Kidney epithelial cell (primary cell): ENCODE results near the gene DPYD. TPM values are rescaled to one million over a fixed set of nuclear protein-coding genes. Genes with fewer than 3 reads are reported as not detected.

Experiments
- DNase-seq: peaks from one replicate; pipeline ENCODE4 v3.0.0-alpha.2; 2010; ENCODE audit warnings: low read depth
- H3K27me3 ChIP-seq: 2 replicates; pipeline ENCODE4 v1.6.0; 2011; ENCODE audit warnings: low read length; ENCODE audit not compliant: control insufficient read depth, insufficient read depth
- H3K36me3 ChIP-seq: 2 replicates; pipeline ENCODE4 v1.5.1; 2011; ENCODE audit warnings: low read length; ENCODE audit not compliant: control insufficient read depth, insufficient read depth
- H3K4me3 ChIP-seq: 2 replicates; pipeline ENCODE4 v1.5.1; 2011; ENCODE audit warnings: low read depth, mild to moderate bottlenecking, control low read depth, low read length
- total RNA-seq: library from RNA; depleted of rRNA; stranded (reverse); fragments of >200 nt; gene quantifications from 2 replicates; pipeline ENCODE4 v1.2.3, GENCODE V29; 2015
- TF ChIP-seq, protein P1 (sequence below): IDR thresholded peaks from 2 replicates; pipeline ENCODE4 v1.5.1; 2011; ENCODE audit warnings: mild to moderate bottlenecking, moderate library complexity, low read length, control low read depth, inconsistent platforms; ENCODE audit not compliant: insufficient read depth, poor library complexity, severe bottlenecking

The DPYD gene
- total RNA-seq, 1 donor from 2014 or later: 1.6 TPM

GRCh38 chr1:97332716-97333115, 588.1 kb downstream of the DPYD start:
- H3K4me3 ChIP-seq: no peak overlapping the region
- DNase-seq: no peak
- TF ChIP-seq, protein P1, sequence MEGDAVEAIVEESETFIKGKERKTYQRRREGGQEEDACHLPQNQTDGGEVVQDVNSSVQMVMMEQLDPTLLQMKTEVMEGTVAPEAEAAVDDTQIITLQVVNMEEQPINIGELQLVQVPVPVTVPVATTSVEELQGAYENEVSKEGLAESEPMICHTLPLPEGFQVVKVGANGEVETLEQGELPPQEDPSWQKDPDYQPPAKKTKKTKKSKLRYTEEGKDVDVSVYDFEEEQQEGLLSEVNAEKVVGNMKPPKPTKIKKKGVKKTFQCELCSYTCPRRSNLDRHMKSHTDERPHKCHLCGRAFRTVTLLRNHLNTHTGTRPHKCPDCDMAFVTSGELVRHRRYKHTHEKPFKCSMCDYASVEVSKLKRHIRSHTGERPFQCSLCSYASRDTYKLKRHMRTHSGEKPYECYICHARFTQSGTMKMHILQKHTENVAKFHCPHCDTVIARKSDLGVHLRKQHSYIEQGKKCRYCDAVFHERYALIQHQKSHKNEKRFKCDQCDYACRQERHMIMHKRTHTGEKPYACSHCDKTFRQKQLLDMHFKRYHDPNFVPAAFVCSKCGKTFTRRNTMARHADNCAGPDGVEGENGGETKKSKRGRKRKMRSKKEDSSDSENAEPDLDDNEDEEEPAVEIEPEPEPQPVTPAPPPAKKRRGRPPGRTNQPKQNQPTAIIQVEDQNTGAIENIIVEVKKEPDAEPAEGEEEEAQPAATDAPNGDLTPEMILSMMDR: no peak
- no peaks in the 10 kb centered on the region for H3K36me3 ChIP-seq
- no peaks in the 10 kb centered on the region for H3K27me3 ChIP-seq

DNA sequence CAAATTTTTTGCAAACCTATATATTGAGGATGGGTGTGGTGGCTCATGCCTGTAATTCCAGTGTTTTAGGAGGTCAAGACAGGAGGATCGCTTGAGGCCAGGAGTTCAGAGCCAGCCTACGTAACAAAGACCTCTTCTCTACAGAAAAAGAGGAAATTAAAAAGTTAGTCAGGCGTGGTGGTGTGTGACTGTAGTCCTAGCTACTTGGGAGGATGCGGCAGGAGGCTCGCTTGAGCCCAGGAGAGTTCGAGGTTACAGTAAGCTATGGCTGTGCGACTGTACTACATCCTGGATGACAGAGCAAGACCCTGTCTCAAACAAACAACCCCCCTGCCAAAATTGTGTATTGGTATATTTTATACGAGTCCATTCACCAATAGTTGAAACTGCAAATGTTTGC, 589.7 kb downstream of the DPYD start:
- H3K27me3 ChIP-seq: no peaks in the 10 kb centered on the region
- H3K36me3 ChIP-seq: no peaks in the 10 kb centered on the region
- TF ChIP-seq, protein P1: no peak
- DNase-seq: no peak
- H3K4me3 ChIP-seq: no peak overlapping the region

DNA sequence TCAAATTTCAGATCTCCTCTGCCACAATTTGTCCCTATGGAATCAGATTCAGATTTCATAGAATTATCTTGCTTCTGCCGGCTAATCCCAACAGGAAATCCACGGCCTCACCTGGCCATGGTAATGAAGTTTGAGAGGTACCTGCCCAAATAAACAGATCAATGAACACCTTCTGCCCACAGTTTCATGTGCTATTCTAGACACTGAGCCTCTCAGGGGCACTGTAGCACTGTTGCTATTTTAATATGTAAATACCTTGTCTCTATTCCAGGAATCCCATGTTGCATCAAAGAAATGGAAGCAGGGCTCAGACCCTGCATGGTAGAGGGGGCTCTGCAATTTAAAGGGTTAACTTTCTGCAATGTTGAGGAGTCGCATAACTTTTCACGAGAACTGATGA, 606.1 kb downstream of the DPYD start:
- TF ChIP-seq, protein P1: no peak

GRCh38 chr1:97308131-97308530, 612.7 kb downstream of the DPYD start:
- Histone ChIP-seq H3K4me3 (no peak overlapping the region), H3K27me3 (no peaks in the 10 kb centered on the region), H3K36me3 (no peaks in the 10 kb centered on the region)
- TF ChIP-seq, protein P1: no peak
- DNase-seq: no peak

More for the DNA sequence above, 606.1 kb downstream of the DPYD start:
- Histone ChIP-seq H3K27me3 (no peaks in the 10 kb centered on the region), H3K4me3 (no peak overlapping the region), H3K36me3 (no peaks in the 10 kb centered on the region)
- no peak for DNase-seq

GRCh38 chr1:97307568-97307967, 613.3 kb downstream of the DPYD start:
- no peak for DNase-seq
- TF ChIP-seq, protein P1: no peak
- no peaks in the 10 kb centered on the region for H3K36me3 ChIP-seq
- H3K27me3 ChIP-seq: no peaks in the 10 kb centered on the region
- H3K4me3 ChIP-seq: no peak overlapping the region

DNA sequence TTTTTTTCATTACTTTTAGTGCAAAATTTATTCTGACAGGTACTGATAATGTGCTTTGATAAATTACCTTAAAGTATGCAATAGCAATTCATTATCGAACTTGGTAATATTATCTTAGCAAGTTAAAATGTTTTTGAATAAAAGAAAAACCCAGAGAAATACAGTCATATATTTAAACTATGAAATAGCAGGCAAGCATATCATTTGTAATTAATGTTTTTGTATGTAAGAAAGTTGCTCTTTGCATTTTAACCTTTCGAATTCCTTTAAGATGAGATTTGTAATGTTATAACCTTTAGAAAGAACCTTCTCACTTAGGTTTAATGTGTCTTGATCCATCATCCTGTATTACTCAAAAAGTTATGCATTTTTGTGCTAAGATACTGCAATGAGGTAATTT, 613.7 kb downstream of the DPYD start:
- Histone ChIP-seq H3K4me3 (no peak overlapping the region), H3K36me3 (no peaks in the 10 kb centered on the region), H3K27me3 (no peaks in the 10 kb centered on the region)
- DNase-seq: no peak
- TF ChIP-seq, protein P1: no peak
